SK-N-MC (cell line): ENCODE measurements around the gene NRK.
A peak's percentile ranks its signal among the peaks of the same experiment; 100 is the strongest.

ENCODE experiments used
- DNase-seq: peaks from one replicate; pipeline ENCODE4 v3.0.0-alpha.2; 2011; ENCODE audit warnings: low read depth, low spot score
- H3K27ac ChIP-seq: fragments of 200-600 bp; sonication (generic); 2 replicates; pipeline ENCODE4 v1.5.1; 2016; ENCODE audit warnings: mixed run types
- H3K36me3 ChIP-seq: fragments of 200-600 bp; sonication (generic); 2 replicates; pipeline ENCODE4 v1.6.1; 2017; ENCODE audit warnings: antibody characterized with exemption, low read length, mixed read lengths; ENCODE audit not compliant: insufficient read depth
- H3K4me3 ChIP-seq: fragments of 200-600 bp; sonication (generic); 2 replicates; pipeline ENCODE4 v1.5.1; 2016
- H3K9ac ChIP-seq: fragments of 200-600 bp; sonication (generic); 2 replicates; pipeline ENCODE4 v1.8.0; 2017; ENCODE audit warnings: mixed run types, mixed read lengths; ENCODE audit not compliant: insufficient read length
- H3K9me3 ChIP-seq: fragments of 200-600 bp; sonication (generic); 2 replicates; pipeline ENCODE4 v1.6.1; 2017; ENCODE audit warnings: low read depth, mild to moderate bottlenecking, antibody characterized with exemption, low read length, moderate library complexity, mixed read lengths
- EZH2 ChIP-seq: fragments of 200-600 bp; sonication (generic); IDR thresholded peaks from one replicate; pipeline ENCODE4 v1.6.1; 2017; ENCODE audit warnings: antibody characterized with exemption
- FOXP2 ChIP-seq: optimal IDR thresholded peaks from 2 replicates; pipeline ENCODE3; 2011; ENCODE audit warnings: mild to moderate bottlenecking, moderate library complexity; ENCODE audit not compliant: insufficient read depth; ENCODE audit errors: extremely low read length, control extremely low read depth
- POLR2AphosphoS5 ChIP-seq: IDR thresholded peaks from 2 replicates; pipeline ENCODE4 v1.6.1; 2012; ENCODE audit warnings: mild to moderate bottlenecking, low read depth, low read length, borderline replicate concordance

Gene NRK

DNA sequence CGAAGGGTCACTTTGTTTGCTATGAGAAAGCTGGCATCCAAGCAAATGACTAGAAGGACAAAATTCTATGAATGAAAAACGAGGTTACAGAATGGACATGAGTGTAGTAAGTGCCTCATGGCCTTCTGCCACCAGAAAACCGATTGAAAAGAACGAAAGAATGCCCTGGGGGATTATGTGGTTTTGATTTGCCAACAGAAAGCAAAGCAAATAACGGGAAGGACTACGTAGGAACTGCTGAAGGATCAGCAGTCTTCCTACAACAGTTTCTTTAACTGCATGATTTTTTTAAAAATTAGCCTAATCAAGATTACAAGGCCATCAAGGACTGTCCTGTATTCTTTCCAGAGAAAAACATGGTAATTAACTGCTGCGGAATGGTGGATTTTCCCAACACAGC lies 50.6 kb downstream of the NRK start:
- Histone ChIP-seq H3K27ac (no peak overlapping the region), H3K9ac (no peak overlapping the region), H3K36me3 (no peaks in the 10 kb centered on the region), H3K9me3 (no peaks in the 10 kb centered on the region), H3K4me3 (no peak overlapping the region)
- TF ChIP-seq FOXP2 (no peak), POLR2AphosphoS5 (no peak), EZH2 (no peak)
- peak; percentile 32 for DNase-seq

- Histone ChIP-seq H3K4me3 (no peak overlapping the region), H3K9ac (no peak overlapping the region)
- TF ChIP-seq POLR2AphosphoS5 (no peak), FOXP2 (no peak), EZH2 (no peak)
Observed at GRCh38 chrX:105874790-105875189, 52.5 kb downstream of the NRK start.

DNA sequence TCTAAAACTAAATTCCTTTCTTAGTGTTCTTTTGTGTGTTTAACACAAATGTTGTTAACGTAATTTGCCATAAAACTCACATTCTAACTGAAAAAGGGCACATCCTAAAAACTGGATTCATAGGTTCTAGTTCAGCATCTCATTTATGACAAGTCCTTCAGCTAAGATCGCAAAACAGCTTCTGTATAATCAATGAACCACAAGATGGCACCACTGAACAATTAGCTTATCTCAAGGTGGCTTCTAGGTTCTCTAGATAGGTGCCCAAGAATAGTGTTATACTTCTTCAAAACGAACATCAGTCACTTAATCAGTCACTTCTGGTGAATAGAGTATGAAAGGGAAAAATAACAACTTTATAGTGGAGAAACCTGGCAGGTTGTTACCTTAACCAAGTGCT lies 54.3 kb downstream of the NRK start:
- H3K36me3 ChIP-seq, result no peaks in the 10 kb centered on the region
- H3K4me3 ChIP-seq, result no peak overlapping the region
- TF ChIP-seq FOXP2 (no peak), EZH2 (no peak), POLR2AphosphoS5 (no peak)
- H3K27ac ChIP-seq, result no peak overlapping the region
- no peak overlapping the region for H3K9ac ChIP-seq
- no peak for DNase-seq
- H3K9me3 ChIP-seq, result no peaks in the 10 kb centered on the region

More at GRCh38 chrX:105874790-105875189, 52.5 kb downstream of the NRK start:
- H3K27ac ChIP-seq, result no peak overlapping the region
- H3K9me3 ChIP-seq, result no peaks in the 10 kb centered on the region
- no peak for DNase-seq
- H3K36me3 ChIP-seq, result no peaks in the 10 kb centered on the region

GRCh38 chrX:105880491-105880890 lies 58.2 kb downstream of the NRK start:
- DNase-seq, result no peak

GRCh38 chrX:105882581-105883275 lies 60.4 kb downstream of the NRK start:
- Histone ChIP-seq H3K36me3 (no peaks in the 10 kb centered on the region), H3K9me3 (no peaks in the 10 kb centered on the region), H3K27ac (no peak overlapping the region), H3K4me3 (no peak overlapping the region), H3K9ac (no peak overlapping the region)
- no peak for TF ChIP-seq POLR2AphosphoS5
- TF ChIP-seq FOXP2, result no peak
- TF ChIP-seq EZH2, result no peak
- no peak for DNase-seq

More at GRCh38 chrX:105880491-105880890, 58.2 kb downstream of the NRK start:
- no peak overlapping the region for H3K9ac ChIP-seq
- H3K27ac ChIP-seq, result no peak overlapping the region
- no peak overlapping the region for H3K4me3 ChIP-seq
- TF ChIP-seq FOXP2, result no peak
- no peak for TF ChIP-seq POLR2AphosphoS5
- TF ChIP-seq EZH2, result no peak
- no peaks in the 10 kb centered on the region for H3K9me3 ChIP-seq
- H3K36me3 ChIP-seq, result no peaks in the 10 kb centered on the region

DNA sequence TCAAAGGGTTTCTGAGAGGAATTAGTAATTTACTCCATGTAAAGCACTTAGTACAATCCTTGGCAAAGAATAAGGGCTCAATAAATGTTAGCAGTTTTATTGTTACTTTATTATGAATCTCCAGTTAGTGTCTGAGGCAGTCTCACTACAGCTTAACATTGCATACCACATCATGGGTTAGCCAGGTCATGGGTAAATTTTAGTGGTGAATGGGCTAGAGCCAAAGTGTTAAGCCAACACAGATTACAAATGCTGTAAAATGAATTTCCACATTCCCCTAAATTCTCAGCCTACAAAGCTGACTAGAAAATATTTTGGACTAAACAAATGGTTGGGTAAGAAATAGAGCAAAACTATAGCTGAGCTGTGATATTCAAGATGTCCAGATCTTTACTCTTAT lies 72.4 kb downstream of the NRK start:
- Histone ChIP-seq H3K36me3 (no peaks in the 10 kb centered on the region), H3K27ac (no peak overlapping the region), H3K9me3 (no peaks in the 10 kb centered on the region), H3K4me3 (no peak overlapping the region), H3K9ac (no peak overlapping the region)
- no peak for DNase-seq
- no peak for TF ChIP-seq EZH2
- no peak for TF ChIP-seq FOXP2
- TF ChIP-seq POLR2AphosphoS5, result no peak

- Histone ChIP-seq H3K27ac (no peak overlapping the region), H3K36me3 (no peaks in the 10 kb centered on the region), H3K9me3 (no peaks in the 10 kb centered on the region), H3K4me3 (no peak overlapping the region), H3K9ac (no peak overlapping the region)
- no peak for DNase-seq
- TF ChIP-seq POLR2AphosphoS5, result no peak
- no peak for TF ChIP-seq FOXP2
- TF ChIP-seq EZH2, result no peak
Observed at GRCh38 chrX:105909576-105909975, 87.2 kb downstream of the NRK start.

GRCh38 chrX:105910563-105911105 lies 88.3 kb downstream of the NRK start:
- no peak overlapping the region for H3K27ac ChIP-seq
- no peak overlapping the region for H3K9ac ChIP-seq
- H3K4me3 ChIP-seq, result no peak overlapping the region
- no peak for DNase-seq
- no peaks in the 10 kb centered on the region for H3K9me3 ChIP-seq
- no peaks in the 10 kb centered on the region for H3K36me3 ChIP-seq
- no peak for TF ChIP-seq FOXP2
- TF ChIP-seq EZH2, result no peak
- TF ChIP-seq POLR2AphosphoS5, result no peak
